Chondrocyte (in vitro differentiated cells): ENCODE measurements around the gene ENPP6. TPM values are rescaled to one million over a fixed set of nuclear protein-coding genes. Genes with fewer than 3 reads are reported as not detected.

Experiments used
- DNase-seq: peaks from one replicate; pipeline ENCODE4 v3.0.0; 2021; ENCODE audit warnings: mixed read lengths, low spot score
- H3K27ac Mint-ChIP-seq: one replicate; pipeline ENCODE4 v1.8.0; 2021; ENCODE audit warnings: mild to moderate bottlenecking, moderate library complexity, mixed read lengths; ENCODE audit not compliant: unreplicated experiment
- H3K27me3 Mint-ChIP-seq: 2 replicates; pipeline ENCODE4 v1.8.0; 2021; ENCODE audit warnings: low read depth, mixed read lengths
- H3K36me3 Mint-ChIP-seq: 2 replicates; pipeline ENCODE4 v1.8.0; 2021; ENCODE audit warnings: low read depth, mixed read lengths
- H3K4me1 Mint-ChIP-seq: 2 replicates; pipeline ENCODE4 v1.8.0; 2021; ENCODE audit warnings: low read depth, mild to moderate bottlenecking, mixed read lengths
- H3K4me3 Mint-ChIP-seq: one replicate; pipeline ENCODE4 v1.8.0; 2021; ENCODE audit warnings: mild to moderate bottlenecking, moderate library complexity, mixed read lengths; ENCODE audit not compliant: unreplicated experiment
- H3K9me3 Mint-ChIP-seq: 2 replicates; pipeline ENCODE4 v1.8.0; 2021; ENCODE audit warnings: low read depth, mixed read lengths
- CTCF ChIP-seq: fragments of 200-600 bp; sonication (generic); IDR thresholded peaks from 2 replicates; pipeline ENCODE4 v1.5.0; 2021; ENCODE audit warnings: antibody characterized with exemption, mild to moderate bottlenecking, moderate library complexity
- total RNA-seq: library from RNA; stranded (reverse); gene quantifications from 3 replicates; pipeline ENCODE4 v1.2.1, GENCODE V29; 2021

The ENPP6 gene
- total RNA-seq, 1 donor from 2014 or later, result not detected

- no peak overlapping the region for H3K4me3 Mint-ChIP-seq
These were observed 114.0 kb downstream of the ENPP6 start for GRCh38 chr4:184103527-184104264.

GRCh38 chr4:184102927-184103326 lies 114.7 kb downstream of the ENPP6 start:
- Mint-ChIP-seq H3K27ac (no peak overlapping the region), H3K9me3 (no peaks in the 10 kb centered on the region), H3K4me1 (peaks cover 6% of the 10 kb centered on the region), H3K4me3 (no peak overlapping the region), H3K27me3 (peaks cover 12% of the 10 kb centered on the region), H3K36me3 (no peaks in the 10 kb centered on the region)
- no peak for TF ChIP-seq CTCF
- DNase-seq, result no peak

More at GRCh38 chr4:184103527-184104264, 114.0 kb downstream of the ENPP6 start:
- Mint-ChIP-seq H3K36me3 (no peaks in the 10 kb centered on the region), H3K4me1 (peaks cover 6% of the 10 kb centered on the region), H3K27me3 (peaks cover 8% of the 10 kb centered on the region), H3K27ac (no peak overlapping the region), H3K9me3 (no peaks in the 10 kb centered on the region)
- no peak for DNase-seq
- TF ChIP-seq CTCF, result no peak

- Mint-ChIP-seq H3K27me3 (peaks cover 12% of the 10 kb centered on the region), H3K27ac (no peak overlapping the region), H3K36me3 (no peaks in the 10 kb centered on the region), H3K4me1 (peaks cover 6% of the 10 kb centered on the region), H3K9me3 (no peaks in the 10 kb centered on the region), H3K4me3 (no peak overlapping the region)
- DNase-seq, result no peak
- TF ChIP-seq CTCF, result no peak
These were observed 115.2 kb downstream of the ENPP6 start for GRCh38 chr4:184102488-184102887.

- DNase-seq, result no peak
- Mint-ChIP-seq H3K4me3 (no peak overlapping the region), H3K27ac (no peak overlapping the region), H3K36me3 (no peaks in the 10 kb centered on the region), H3K27me3 (peaks cover 20% of the 10 kb centered on the region), H3K4me1 (peaks cover 6% of the 10 kb centered on the region), H3K9me3 (no peaks in the 10 kb centered on the region)
- TF ChIP-seq CTCF, result no peak
These were observed 116.0 kb downstream of the ENPP6 start for GRCh38 chr4:184101711-184102110.

- Mint-ChIP-seq H3K27me3 (peaks cover 27% of the 10 kb centered on the region), H3K4me1 (peaks cover 6% of the 10 kb centered on the region), H3K36me3 (no peaks in the 10 kb centered on the region), H3K9me3 (no peaks in the 10 kb centered on the region), H3K27ac (no peak overlapping the region), H3K4me3 (no peak overlapping the region)
- no peak for DNase-seq
- TF ChIP-seq CTCF, result peak; percentile 81
These were observed 117.3 kb downstream of the ENPP6 start for GRCh38 chr4:184100297-184100885.
